LNCaP clone FGC (cell line): ENCODE results near the gene C18orf54.

Source experiments
- DNase-seq: peaks from one replicate; pipeline ENCODE4 v3.0.0-alpha.2; 2011; ENCODE audit warnings: low read depth
- H3K4me3 ChIP-seq: 2 replicates; pipeline ENCODE4 v1.5.1; 2011; ENCODE audit warnings: mild to moderate bottlenecking, low read depth, low read length, control low read depth
- TF ChIP-seq, protein P1 (sequence below): IDR thresholded peaks from 2 replicates; pipeline ENCODE4 v1.5.1; 2012; ENCODE audit warnings: mild to moderate bottlenecking; ENCODE audit not compliant: control insufficient read depth, insufficient read depth; ENCODE audit errors: extremely low read depth

C18orf54 gene

DNA sequence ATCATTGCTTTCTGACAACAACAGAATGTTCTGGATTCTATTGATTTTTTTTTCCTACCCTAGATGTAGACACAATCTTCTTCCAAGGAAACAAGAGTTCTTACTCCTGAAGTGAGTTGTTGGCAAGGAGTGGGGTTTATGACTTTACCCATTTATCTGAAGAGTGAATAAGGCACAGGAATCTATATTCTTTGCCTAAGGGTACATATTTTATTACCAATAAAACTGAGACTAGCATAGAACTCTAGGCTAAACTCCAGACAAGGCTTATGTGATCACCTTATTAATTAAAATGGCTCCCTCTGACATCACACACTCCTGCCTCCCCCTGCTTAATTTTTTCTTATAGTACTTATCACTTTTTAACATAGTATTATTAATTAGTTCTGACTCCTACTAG, 47.6 kb downstream of the C18orf54 start:
- no peak for DNase-seq
- no peak overlapping the region for H3K4me3 ChIP-seq
- TF ChIP-seq, protein P1, sequence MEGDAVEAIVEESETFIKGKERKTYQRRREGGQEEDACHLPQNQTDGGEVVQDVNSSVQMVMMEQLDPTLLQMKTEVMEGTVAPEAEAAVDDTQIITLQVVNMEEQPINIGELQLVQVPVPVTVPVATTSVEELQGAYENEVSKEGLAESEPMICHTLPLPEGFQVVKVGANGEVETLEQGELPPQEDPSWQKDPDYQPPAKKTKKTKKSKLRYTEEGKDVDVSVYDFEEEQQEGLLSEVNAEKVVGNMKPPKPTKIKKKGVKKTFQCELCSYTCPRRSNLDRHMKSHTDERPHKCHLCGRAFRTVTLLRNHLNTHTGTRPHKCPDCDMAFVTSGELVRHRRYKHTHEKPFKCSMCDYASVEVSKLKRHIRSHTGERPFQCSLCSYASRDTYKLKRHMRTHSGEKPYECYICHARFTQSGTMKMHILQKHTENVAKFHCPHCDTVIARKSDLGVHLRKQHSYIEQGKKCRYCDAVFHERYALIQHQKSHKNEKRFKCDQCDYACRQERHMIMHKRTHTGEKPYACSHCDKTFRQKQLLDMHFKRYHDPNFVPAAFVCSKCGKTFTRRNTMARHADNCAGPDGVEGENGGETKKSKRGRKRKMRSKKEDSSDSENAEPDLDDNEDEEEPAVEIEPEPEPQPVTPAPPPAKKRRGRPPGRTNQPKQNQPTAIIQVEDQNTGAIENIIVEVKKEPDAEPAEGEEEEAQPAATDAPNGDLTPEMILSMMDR: no peak

DNA sequence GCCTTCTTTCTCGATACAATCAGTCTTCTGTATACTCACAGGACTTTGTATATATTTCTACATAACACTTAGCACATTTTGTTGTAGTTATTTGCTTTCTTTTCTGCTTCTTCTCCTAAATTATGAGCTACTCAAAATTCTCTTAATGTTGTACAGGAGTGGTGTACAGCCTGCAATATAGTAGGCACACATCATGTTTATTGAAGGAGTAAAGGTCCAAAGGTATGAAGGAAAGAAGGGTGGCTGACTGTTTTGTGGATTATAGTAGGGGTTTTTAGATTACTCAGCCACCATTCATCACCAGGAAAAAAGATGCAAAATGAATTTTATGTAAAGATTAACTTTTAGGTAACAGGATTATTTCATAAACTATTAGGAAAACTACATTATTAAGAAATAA, 54.1 kb downstream of the C18orf54 start:
- no peak overlapping the region for H3K4me3 ChIP-seq
- no peak for DNase-seq
- TF ChIP-seq, protein P1: no peak

DNA sequence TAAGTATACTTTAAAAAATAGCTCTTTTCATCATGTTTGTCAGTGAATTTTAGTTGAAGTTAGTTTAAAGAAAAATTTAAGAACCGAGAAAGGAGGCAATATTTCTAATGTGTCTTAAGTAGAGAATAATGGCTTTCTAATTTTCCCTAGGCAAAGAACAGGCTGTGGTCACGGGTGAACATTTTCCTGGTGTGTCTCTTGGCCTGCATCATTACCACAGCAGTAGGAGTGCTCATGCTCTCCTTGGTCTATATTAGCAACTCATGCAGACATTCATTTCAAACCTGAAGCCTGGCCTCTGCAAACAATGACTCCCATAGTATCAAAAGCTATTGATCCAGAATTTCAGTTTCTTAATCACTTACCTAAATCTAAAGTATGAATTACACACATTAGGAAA, 57.4 kb downstream of the C18orf54 start:
- H3K4me3 ChIP-seq: no peak overlapping the region
- no peak for DNase-seq
- TF ChIP-seq, protein P1: no peak

DNA sequence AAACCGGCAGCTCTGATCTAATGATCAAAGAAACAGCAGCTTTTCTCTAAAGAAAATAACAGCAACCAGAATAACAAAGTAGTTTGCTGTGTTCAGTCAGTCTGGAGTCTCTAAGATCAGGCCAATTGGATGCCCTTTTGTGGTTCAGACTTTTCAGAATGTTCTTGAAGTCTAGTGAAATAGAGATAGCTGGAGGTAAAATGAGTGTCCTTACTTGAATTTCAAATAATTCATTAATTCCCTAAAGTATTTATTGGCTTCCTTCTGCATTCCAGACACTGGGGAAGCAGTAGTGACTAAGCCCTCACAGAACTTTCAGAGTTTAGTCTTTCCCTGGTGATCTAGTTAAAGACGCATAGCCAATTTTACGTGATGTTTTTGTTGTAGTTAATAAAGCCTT, 58.7 kb downstream of the C18orf54 start:
- TF ChIP-seq, protein P1: no peak
- H3K4me3 ChIP-seq: no peak overlapping the region
- no peak for DNase-seq

DNA sequence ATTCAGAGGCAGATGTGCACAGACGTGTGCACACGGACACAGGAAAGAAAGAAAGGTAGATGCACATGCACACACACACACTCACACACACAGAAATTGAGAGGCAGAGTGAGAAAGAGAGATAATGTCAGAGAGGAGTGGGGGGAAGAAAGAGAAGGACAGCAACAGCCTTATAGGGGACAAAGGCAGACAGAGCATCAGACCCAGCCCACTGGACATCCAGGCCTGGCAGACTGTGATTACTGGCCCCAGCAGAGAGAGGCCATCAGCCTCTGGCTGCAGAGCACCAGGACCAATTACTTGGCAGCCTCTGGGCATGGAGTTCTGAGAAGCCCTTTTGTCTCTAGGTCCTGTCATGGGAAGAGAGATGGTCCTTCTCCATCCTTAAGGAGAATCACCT, 66.1 kb downstream of the C18orf54 start:
- TF ChIP-seq, protein P1: no peak
- no peak overlapping the region for H3K4me3 ChIP-seq
- DNase-seq: no peak

DNA sequence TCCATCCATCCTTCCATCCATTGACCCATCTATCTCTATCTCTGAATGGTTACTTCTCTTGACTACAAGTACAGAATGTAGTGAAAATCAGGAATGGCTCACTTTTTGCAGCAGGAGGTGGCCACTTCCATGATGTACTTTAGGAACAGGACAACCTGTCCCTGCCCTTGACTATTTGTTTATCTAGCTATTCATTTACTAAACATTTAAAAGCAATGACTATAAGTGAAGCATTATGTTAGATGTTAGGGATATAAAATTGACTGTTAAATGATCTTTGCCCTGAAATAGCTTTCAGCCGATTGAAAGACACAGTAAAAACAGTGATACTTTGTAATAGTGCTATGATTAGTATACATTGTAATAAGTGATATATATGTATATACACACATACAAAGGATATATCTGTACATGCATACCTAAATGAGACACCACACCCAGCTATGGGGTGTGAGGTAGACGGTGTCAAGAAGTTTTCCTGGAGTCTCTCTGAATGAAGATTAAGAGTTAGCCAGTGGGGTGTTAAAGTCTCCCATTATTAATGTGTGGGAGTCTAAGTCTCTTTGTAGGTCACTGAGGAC, 68.5 kb downstream of the C18orf54 start:
- DNase-seq: no peak
- TF ChIP-seq, protein P1: no peak

More for the DNA sequence above, 68.5 kb downstream of the C18orf54 start:
- no peak overlapping the region for H3K4me3 ChIP-seq
